NCI-H1930 (cell line): ENCODE measurements around the gene ZSCAN30.

Experiments
- DNase-seq, 2 experiments: peaks; one replicate each; lab custom pipeline; 2025; lab: John Stamatoyannopoulos, UW

Gene ZSCAN30

DNA sequence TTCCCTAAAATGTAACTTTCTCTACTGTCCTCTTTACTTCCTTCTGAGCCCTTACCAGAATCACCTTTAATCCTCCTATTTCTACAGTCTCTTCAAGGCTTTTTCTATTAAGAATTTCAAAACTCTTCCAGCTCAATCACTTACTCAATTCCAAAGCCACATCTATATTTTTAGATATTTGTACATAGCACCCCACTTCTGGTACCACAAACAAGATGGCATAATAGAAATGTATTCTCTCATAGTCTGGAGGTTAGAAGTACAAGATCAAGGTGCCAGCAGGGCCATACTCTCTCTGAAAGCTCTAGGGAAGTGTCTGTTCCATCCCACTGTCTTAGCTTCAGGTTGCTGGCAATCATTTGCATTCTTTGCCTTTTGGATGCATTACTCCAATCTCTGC lies 11.1 kb downstream of the ZSCAN30 start:
- DNase-seq, result no peak

- DNase-seq, result no peak
These were observed 11.9 kb downstream of the ZSCAN30 start for GRCh38 chr18:35278085-35278484.

DNA sequence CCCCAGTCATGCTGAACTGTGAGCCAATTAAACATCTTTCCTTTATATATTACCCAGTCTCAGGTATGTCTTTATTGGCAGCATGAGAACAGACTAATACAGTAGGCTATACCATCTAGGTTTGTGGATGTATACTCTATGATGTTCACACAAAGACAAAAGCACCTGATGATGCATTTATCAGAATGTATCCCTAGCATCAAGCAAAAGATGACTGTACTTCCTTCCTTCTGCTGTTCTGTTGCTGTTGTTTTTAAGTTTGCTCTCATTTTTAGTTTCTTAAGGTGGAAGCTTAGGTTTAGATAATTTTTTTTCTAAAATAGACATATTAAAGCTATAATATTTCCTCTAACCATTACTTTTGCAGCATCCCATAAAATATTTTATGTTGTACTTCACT lies 12.4 kb downstream of the ZSCAN30 start:
- no peak for DNase-seq

DNA sequence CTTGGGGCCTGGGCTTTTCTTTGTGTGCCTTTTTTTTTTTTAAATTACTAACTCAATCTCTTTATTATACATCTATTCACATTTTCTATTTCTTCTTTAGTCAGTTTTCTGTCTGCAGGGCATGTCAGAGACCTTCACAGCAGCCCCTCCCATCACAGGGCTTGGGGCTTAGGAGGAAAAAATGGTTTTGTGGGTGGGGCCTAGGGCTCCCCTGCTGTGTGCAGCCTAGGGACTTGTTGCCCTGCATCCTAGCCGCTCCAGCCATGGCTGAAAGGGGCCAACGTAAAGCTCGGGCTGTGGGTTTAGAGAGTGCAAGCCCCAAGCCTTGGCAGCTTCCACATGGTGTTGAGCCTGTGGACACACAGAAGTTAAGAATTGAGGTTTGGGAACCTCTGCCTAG lies 13.8 kb downstream of the ZSCAN30 start:
- no peak for DNase-seq

- DNase-seq, result no peak
These were observed 18.4 kb downstream of the ZSCAN30 start for GRCh38 chr18:35271656-35272055.

- no peak for DNase-seq
These were observed 21.2 kb downstream of the ZSCAN30 start for GRCh38 chr18:35268821-35269220.

GRCh38 chr18:35267809-35268208 lies 22.2 kb downstream of the ZSCAN30 start:
- DNase-seq, result no peak

GRCh38 chr18:35267161-35267651 lies 22.8 kb downstream of the ZSCAN30 start:
- DNase-seq, result peak; percentile 76 to 80

DNA sequence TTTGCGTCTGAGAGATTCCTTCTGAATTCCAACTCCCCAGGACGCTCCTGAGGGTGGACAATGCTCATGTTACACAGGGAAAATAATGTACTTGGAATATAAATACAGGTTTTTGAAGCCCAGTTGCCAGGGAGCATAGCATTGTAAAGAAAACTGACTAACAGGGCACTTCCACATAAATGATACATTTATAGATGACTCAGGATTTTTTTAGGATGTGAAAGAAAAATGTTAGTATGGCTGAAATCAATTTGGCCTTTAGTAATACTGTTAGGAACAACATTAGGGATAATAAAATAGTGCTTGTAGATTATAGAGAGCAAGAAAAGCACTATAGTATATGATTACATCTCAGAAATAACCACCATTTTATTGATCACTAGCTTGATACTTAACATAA lies 25.6 kb downstream of the ZSCAN30 start:
- DNase-seq, result no peak

- DNase-seq, result no peak
These were observed 33.1 kb downstream of the ZSCAN30 start for GRCh38 chr18:35256947-35257346.

GRCh38 chr18:35253655-35254287 lies 36.3 kb downstream of the ZSCAN30 start:
- DNase-seq, result no peak

- no peak for DNase-seq
These were observed 37.6 kb downstream of the ZSCAN30 start for GRCh38 chr18:35252466-35252865.

GRCh38 chr18:35248429-35248828 lies 41.6 kb downstream of the ZSCAN30 start:
- DNase-seq, result no peak

DNA sequence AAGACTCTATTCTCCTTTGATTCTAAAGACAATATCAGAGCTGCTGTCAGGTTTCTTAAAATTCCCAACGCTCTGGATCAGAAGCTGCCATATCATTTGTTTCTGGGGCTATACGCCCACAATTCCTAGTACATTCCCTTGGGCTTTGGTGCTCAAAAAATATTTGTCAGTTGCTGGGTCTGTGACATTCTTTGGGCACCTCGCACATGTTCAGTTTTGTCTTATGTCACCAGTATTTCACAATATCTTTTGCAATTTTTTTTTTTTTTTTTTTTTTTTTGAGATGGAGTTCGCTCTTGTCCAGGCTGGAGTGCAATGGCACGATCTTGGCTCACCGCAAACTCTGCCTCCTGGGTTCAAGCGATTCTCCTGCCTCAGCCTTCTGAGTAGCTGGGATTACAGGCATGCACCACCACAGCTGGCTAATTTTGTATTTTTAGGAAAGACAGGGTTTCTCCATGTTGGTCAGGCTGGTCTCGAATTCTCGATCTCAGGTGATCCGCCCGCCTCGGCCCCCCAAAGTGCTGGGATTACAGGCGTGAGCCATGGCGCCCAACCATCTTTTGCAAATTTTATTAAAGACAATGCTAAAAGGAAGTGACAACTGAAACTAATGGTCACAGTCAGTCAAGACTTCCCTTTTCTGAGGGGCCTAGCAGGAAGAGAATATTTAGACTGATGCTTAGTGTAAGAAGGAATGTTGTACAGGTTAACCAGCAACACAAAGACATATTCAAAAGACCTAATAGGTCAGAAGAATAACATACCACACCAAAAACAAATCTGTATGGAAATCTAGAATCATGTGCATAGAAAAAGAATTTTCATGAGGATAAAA lies 42.4 kb downstream of the ZSCAN30 start:
- DNase-seq, result no peak

- no peak for DNase-seq
These were observed 43.2 kb downstream of the ZSCAN30 start for GRCh38 chr18:35246831-35247230.

GRCh38 chr18:35245719-35246317 lies 44.2 kb downstream of the ZSCAN30 start:
- no peak for DNase-seq

- DNase-seq, result no peak
These were observed 45.4 kb downstream of the ZSCAN30 start for GRCh38 chr18:35244671-35245070.

- no peak for DNase-seq
These were observed 47.6 kb downstream of the ZSCAN30 start for GRCh38 chr18:35242426-35242825.

GRCh38 chr18:35241448-35241804 lies 48.6 kb downstream of the ZSCAN30 start:
- no peak for DNase-seq

DNA sequence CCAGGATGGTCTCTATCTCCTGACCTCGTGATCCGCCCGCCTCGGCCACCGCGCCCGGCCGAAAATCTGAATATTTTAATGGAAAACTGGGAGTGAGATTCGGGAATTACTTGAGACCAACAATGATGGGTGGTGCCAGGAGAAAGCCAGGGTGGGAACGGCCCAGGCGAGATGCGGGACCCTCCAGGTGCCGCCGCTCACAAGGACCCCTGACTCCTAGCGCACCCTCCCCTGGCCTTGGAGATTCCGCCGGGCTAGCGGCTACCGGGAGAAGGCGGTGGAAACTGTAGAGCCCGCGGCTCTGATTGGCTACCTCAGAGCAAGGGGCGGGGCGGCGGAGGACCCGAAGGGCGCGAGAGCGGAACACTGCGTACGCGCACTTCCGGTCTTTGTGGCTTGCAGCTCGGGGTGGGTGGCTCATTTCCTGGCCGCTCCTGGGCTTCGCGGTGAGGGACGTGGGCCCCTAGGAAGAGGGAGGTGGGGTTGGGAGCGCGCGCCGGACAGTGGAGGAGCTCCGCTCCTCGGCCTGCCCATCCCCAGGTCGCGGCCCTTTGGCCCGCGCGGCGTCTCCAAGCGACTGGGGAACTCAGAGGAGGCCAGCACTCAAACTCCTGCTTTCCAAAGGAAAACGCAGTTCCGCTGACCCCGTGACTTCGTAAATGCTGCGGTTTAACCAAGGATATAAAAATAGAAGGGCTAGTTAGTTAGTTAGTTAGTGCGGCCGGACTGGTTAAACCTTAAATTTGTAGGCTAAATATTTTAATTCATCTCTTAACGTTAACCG lies 49.2 kb downstream of the ZSCAN30 start, which contains the start of gene ZNF397:
Gene ZNF397 (plus strand): TSS at position 371 of the 784 bp plus-strand sequence. CDS start 1,437 bp downstream, outside the sequence.
- DNase-seq, result peak; percentile 95 to 97

DNA sequence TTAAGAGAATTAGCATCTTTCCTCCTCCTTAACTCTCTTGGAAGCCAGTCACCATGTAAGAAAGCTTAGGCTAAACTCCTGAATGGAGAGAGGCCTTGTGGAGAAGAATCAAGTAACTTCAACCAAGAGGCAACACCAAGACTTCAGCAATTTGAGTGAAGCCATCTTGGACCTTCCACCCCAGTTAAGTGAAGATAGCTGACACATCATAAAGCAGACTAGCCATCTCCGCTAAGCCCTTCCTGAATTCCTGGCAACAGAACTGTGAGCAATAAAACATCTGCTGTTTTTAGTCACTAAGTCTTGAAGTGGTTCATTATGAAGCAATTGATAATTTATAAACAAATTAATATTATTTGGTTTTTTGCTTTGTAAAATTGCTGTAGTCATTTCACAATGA lies 50.7 kb downstream of the ZSCAN30 start:
- no peak for DNase-seq
